IPS-20b (cell line): ENCODE measurements around the gene COX4I2.
A peak's percentile ranks its signal among the peaks of the same experiment; 100 is the strongest.
"Not testable (repeated sequence)": the region's sequence is repeated elsewhere in the genome, so short reads cannot be mapped to it uniquely, and the experiment has no call there.

Source experiments
- H3K27ac ChIP-seq: one replicate; pipeline ENCODE4 v1.5.1; 2013; ENCODE audit warnings: low read length
- H3K27me3 ChIP-seq: 2 replicates; pipeline ENCODE4 v1.6.1; 2013; ENCODE audit warnings: mild to moderate bottlenecking, low read length, inconsistent platforms; ENCODE audit not compliant: insufficient read depth
- H3K36me3 ChIP-seq: 2 replicates; pipeline ENCODE4 v1.6.1; 2013; ENCODE audit warnings: low read depth, mild to moderate bottlenecking, inconsistent platforms, low read length, moderate library complexity; ENCODE audit not compliant: insufficient read depth
- H3K4me1 ChIP-seq: 2 replicates; pipeline ENCODE4 v1.6.1; 2013; ENCODE audit warnings: mild to moderate bottlenecking, control low read depth, inconsistent platforms, low read length, moderate library complexity; ENCODE audit not compliant: insufficient read depth
- H3K4me3 ChIP-seq: 2 replicates; pipeline ENCODE4 v1.5.1; 2013; ENCODE audit warnings: mild to moderate bottlenecking, low read length, inconsistent platforms
- H3K9ac ChIP-seq: 2 replicates; pipeline ENCODE4 v1.6.1; 2013; ENCODE audit warnings: low read depth, mild to moderate bottlenecking, inconsistent platforms, low read length, moderate library complexity
- H3K9me3 ChIP-seq: 2 replicates; pipeline ENCODE4 v1.6.1; 2013; ENCODE audit warnings: mild to moderate bottlenecking, low read depth, low read length, inconsistent platforms; ENCODE audit not compliant: insufficient read depth

Gene COX4I2

DNA sequence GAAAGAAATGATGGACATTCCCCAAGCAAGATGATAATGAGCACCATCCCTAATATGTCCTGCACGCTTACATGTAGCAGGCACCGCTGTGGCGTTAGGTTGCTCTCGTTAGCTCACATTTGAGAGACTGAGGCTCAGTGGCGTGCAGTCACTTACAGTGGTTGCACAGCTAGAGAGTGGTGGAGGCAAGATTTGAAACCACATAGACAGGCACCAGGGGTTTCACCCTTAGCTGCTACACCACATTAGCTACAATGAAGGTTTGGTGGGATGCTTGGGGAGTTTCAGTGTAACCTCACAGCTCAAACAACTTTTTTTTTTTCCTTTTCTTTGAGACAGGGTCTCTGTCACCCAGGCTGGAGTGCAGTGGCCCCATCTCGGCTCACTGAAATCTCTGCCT, 3.7 kb downstream of the COX4I2 start:
- H3K27ac ChIP-seq = no peak overlapping the region
- no peak overlapping the region for H3K9ac ChIP-seq
- H3K27me3 ChIP-seq = no peaks in the 10 kb centered on the region
- no peak overlapping the region for H3K4me3 ChIP-seq
- H3K9me3 ChIP-seq = no peaks in the 10 kb centered on the region
- H3K36me3 ChIP-seq = no peaks in the 10 kb centered on the region
- H3K4me1 ChIP-seq = no peaks in the 10 kb centered on the region

DNA sequence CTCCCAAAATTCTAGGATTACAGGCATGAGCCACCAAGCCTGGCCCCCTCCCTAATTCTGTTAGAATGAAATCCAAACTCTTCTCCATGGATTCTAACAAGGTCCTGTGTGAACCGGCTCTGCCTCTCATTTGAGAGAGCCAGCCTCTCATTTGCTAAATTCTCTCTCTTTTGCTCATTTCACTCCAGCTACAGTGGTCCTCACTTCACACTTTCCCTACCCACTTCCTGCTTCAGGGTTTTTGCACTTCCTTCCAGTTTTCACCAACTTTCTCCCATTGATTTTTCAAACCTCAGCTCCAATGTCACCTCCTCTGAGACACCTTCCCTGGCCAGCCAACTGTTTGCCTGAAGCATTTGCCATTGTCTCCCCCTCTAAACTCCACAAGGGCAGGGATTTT, 5.1 kb downstream of the COX4I2 start:
- Histone ChIP-seq H3K4me1 (no peaks in the 10 kb centered on the region), H3K4me3 (no peak overlapping the region), H3K9ac (no peak overlapping the region), H3K27ac (no peak overlapping the region), H3K36me3 (no peaks in the 10 kb centered on the region), H3K27me3 (no peaks in the 10 kb centered on the region), H3K9me3 (no peaks in the 10 kb centered on the region)

DNA sequence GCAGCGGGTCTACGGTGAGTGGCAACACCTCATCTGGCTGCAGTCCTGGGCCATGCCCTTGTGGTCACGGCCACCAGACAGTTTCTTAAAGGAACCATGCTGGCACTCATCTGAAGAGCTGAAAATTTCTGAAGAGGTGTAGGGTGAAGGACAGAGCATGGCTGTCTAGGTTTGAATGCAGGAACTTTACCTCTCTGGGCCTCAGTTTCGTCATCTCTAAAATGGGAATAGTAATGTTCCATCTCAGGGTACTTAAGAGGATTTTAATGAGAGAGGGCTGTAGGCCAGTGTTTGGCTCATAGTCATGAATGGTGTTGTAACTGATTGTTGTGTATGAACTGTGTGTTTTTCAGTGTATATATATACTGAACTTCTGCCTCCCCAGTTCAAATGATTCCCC, 5.8 kb downstream of the COX4I2 start:
- Histone ChIP-seq H3K9me3 (no peaks in the 10 kb centered on the region), H3K9ac (no peak overlapping the region), H3K4me1 (no peaks in the 10 kb centered on the region), H3K27me3 (no peaks in the 10 kb centered on the region), H3K36me3 (no peaks in the 10 kb centered on the region), H3K4me3 (no peak overlapping the region), H3K27ac (no peak overlapping the region)

DNA sequence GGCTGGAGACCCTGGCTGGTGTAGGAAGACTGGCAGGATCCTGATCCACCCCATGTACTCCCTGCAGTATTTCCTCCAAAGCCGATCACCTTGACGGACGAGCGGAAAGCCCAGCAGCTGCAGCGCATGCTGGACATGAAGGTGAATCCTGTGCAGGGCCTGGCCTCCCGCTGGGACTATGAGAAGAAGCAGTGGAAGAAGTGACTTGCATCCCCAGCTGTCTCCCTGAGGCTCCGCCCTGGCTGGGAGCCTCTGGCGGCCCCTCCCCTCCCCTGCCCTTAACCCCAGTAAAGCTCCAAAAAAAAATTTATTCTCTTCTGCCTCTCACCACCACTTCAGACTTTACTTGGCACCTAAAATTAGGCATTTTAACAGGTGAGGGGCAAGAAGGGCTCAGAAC, 7.0 kb downstream of the COX4I2 start:
- H3K27me3 ChIP-seq = no peaks in the 10 kb centered on the region
- no peaks in the 10 kb centered on the region for H3K4me1 ChIP-seq
- no peak overlapping the region for H3K4me3 ChIP-seq
- no peaks in the 10 kb centered on the region for H3K9me3 ChIP-seq
- H3K9ac ChIP-seq = no peak overlapping the region
- no peak overlapping the region for H3K27ac ChIP-seq
- H3K36me3 ChIP-seq = no peaks in the 10 kb centered on the region

DNA sequence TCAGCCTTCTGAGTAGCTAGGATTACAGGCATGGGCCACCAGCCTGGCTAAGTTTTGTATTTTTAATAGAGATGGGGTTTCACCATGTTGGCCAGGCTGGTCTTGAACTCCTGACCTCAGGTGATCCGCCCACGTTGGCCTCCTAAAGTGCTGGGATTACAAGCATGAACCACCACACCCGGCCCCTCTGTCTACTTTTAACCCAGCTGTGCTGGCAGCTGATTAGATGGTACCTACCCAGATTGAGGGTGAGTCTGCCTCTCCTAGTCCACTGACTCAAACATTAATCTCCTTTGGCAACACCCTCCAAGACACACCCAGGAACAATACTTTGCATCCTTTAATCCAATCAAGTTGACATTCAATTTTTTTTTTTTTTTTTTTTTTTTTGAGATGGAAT, 10.4 kb downstream of the COX4I2 start:
- not testable (repeated sequence) for H3K9ac ChIP-seq, H3K4me3 ChIP-seq, H3K9me3 ChIP-seq, H3K4me1 ChIP-seq, H3K27me3 ChIP-seq, H3K36me3 ChIP-seq, H3K27ac ChIP-seq

DNA sequence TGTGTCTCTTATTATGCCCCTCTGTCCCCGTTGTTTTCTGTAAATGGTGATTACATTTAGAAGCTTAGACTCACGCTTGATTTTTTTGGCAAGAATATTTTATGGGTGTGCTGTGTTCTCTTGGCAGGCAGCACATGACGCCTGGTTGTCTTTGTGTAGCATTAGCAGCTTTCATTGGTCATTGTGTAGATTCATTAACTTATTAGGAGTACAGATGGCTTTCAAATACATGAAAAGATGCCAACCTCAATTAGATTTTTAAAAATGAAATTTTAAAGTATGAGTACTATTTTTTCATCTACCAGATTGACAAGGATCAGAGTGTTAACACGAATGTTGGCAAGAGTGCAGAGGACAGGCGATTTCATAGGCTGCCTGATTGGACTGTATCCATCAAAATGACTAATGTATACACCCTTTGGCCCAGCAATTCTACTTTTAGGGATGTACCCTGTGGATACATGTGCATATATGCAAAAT, 15.2 kb downstream of the COX4I2 start:
- H3K27ac ChIP-seq = no peak overlapping the region
- H3K27me3 ChIP-seq = no peaks in the 10 kb centered on the region
- no peaks in the 10 kb centered on the region for H3K9me3 ChIP-seq
- H3K36me3 ChIP-seq = no peaks in the 10 kb centered on the region
- no peaks in the 10 kb centered on the region for H3K4me1 ChIP-seq
- H3K9ac ChIP-seq = no peak overlapping the region
- no peak overlapping the region for H3K4me3 ChIP-seq

DNA sequence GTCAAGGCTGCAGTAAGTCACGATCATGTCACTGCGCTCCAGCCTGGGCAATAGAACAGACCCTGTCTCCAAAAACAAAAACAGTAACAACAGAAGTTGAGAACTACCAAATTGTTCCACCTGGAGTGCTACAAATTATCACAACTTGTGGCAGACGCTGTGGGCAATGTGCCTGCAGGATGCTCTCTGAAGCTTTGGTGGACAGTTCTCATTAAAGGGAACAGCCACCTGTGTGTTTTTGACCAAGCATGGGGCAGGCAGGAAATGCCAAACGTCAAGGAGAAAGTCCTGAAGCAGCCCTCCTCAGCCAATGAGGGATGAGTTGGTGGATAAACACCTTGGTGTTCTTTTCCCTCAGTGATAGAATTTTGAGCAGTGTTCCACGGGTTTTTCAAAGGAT, 15.8 kb downstream of the COX4I2 start:
- no peaks in the 10 kb centered on the region for H3K9me3 ChIP-seq
- no peaks in the 10 kb centered on the region for H3K27me3 ChIP-seq
- no peak overlapping the region for H3K9ac ChIP-seq
- no peak overlapping the region for H3K27ac ChIP-seq
- no peak overlapping the region for H3K4me3 ChIP-seq
- H3K36me3 ChIP-seq = no peaks in the 10 kb centered on the region
- no peaks in the 10 kb centered on the region for H3K4me1 ChIP-seq

DNA sequence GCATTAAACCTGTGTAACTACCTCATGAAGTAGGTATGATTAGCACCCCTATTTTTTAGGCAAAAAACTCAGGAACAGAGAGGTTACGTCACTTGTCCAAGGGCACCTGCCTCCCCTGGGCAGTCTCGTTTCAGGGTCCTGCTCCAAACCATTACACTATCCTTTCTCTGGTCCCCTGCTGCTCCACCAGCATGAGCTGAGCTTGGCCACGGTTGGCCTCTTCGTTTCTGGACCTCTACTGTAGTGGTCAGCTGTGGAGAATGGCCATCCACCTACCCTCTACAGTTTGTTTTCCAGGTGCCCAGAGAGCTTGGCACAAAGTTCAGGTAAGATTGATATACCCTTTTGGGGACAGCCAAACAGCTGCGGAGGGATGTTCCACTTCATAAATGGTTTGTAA, 16.8 kb downstream of the COX4I2 start:
- Histone ChIP-seq H3K4me1 (no peaks in the 10 kb centered on the region), H3K4me3 (no peak overlapping the region), H3K9me3 (no peaks in the 10 kb centered on the region), H3K9ac (no peak overlapping the region), H3K36me3 (no peaks in the 10 kb centered on the region), H3K27ac (no peak overlapping the region), H3K27me3 (no peaks in the 10 kb centered on the region)

DNA sequence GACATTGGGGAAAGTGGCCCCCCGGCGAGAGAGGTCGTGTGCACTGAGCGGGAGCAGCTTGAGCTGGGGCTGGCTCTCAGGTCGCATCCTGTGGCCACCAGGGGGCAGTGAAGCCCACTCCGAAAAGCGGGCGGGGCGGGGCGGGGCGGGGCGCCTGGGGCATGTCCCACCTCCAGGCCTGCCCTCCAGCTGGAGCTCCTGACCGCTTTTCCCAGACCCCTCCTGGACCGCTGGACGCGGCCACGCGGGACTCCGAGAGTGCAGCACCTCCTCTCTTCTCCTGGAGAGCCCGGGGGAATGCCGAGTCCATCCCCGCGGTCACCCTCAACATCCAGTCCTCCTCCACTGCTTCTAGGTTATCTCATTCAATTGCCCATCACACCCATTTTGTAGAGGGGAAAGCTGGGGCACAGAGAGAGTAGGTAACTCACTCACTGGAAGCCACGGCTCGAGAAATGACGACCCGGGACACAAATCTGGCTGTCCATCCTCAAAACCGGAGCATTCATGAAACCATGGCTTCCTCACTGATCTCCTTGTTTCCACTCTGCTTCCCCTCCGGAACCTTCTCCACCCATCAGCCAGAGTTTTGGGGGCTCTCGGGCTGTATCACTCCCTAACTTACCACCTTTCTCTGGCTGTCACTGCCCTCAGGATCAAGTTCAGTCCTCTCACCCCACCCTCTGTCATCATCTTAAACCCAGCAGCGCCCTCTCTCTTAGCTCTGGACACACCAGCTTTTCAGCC, 24.1 kb downstream of the COX4I2 start:
- no peak overlapping the region for H3K27ac ChIP-seq
- H3K9me3 ChIP-seq = no peaks in the 10 kb centered on the region
- H3K27me3 ChIP-seq = no peaks in the 10 kb centered on the region
- peaks cover 26% of the 10 kb centered on the region for H3K36me3 ChIP-seq
- H3K4me1 ChIP-seq = peaks cover 5% of the 10 kb centered on the region; the same call in 1 of the 2 replicates
- peak overlapping the region; percentile 51; the same call in 1 of the 2 replicates for H3K9ac ChIP-seq
- H3K4me3 ChIP-seq = peak overlapping the region; percentile 65

DNA sequence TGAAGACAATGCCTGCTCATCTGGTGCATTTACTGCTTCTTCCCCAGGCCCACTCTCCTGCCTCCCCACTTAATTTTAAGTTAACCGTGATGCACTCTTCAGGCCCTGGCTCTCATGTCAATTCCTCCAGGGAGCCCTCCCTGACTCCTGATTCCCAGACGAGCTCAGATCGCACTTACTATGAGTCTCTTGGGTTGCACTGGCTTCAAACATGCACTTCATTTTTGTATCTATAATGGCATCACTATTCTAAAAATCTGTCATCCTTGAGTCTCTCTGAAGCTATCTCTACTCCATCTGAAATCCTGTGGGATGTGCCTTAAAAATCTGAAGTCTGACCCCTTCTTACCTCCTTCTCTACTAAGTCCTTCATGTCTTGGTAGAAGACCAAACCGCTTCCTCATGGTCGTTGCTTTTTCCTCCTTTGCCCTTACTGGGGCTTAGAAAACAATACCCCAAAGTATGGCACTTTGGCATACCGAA, 24.7 kb downstream of the COX4I2 start:
- Histone ChIP-seq H3K9ac (peak overlapping the region; percentile 38; the same call in 1 of the 2 replicates), H3K9me3 (no peaks in the 10 kb centered on the region), H3K36me3 (peaks cover 26% of the 10 kb centered on the region), H3K4me1 (peaks cover 5% of the 10 kb centered on the region; the same call in 1 of the 2 replicates), H3K27ac (no peak overlapping the region), H3K27me3 (no peaks in the 10 kb centered on the region), H3K4me3 (peak overlapping the region; percentile 65; the same call in 1 of the 2 replicates)

DNA sequence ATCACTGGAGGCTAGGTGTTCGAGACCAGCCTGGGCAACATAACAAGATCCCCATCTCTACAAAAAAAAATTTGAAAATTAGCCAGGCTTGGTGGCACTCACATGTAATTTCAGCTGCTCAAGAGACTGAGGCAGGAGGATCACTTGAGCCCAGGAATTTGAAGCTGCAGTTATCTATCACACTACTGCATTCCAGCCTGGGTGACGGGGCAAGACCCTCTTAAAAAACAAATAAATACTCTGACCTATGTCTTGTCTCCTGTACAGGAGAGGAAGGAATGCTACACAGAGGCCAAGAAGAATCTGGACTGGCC, 25.8 kb downstream of the COX4I2 start:
- H3K9me3 ChIP-seq = no peaks in the 10 kb centered on the region
- H3K9ac ChIP-seq = no peak overlapping the region
- H3K27ac ChIP-seq = no peak overlapping the region
- H3K27me3 ChIP-seq = no peaks in the 10 kb centered on the region
- H3K4me1 ChIP-seq = peaks cover 5% of the 10 kb centered on the region; the same call in 1 of the 2 replicates
- peaks cover 26% of the 10 kb centered on the region for H3K36me3 ChIP-seq
- no peak overlapping the region for H3K4me3 ChIP-seq

DNA sequence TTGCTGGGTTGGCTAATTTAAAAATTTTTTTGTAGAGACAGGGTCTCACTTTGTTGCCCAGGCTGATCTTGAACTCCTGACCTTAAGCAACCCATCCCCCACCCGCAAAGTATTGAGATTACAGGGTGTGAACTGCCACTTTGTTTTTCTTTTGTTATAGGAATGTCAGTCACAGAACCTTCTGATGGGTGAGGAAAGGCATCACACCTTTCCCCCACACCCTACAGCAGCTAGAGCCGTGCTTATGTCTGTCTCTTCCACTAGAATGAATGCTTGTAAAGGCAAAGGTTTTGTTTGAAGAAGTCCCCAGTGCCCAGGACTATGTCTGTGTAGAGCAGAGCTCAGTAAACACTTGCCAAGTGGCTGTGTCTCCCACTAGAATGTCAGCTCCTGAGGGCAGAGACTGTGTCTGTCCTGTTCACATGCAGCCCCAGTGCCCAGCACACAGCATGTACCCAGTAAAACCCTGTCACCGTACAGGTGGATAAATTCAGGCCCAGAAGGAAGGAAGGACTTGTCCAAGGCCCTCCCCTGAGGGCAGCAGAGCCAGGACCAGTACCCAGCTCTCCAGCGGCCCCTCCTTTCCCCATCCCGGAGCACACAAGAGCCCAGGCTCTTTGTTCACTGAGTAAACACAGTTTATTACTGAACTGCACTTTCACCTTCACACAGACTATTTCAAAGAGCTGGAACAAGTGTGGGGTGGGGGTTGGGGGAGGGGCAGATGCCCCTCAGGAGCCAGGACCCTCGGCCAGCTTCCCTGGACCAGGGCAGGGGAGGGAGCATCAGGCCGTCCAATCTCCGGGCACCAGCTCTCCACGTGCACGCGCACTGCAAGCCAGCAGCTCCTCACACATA, 26.4 kb downstream of the COX4I2 start:
- Histone ChIP-seq H3K4me1 (peaks cover 5% of the 10 kb centered on the region; the same call in 1 of the 2 replicates), H3K27me3 (no peaks in the 10 kb centered on the region), H3K9ac (no peak overlapping the region), H3K9me3 (no peaks in the 10 kb centered on the region), H3K4me3 (no peak overlapping the region), H3K36me3 (peaks cover 26% of the 10 kb centered on the region), H3K27ac (no peak overlapping the region)
